NK-92 treated with Interleukin-12 subunit alpha and Interleukin-12 subunit beta, amount 100 ng/mL, for 24 hours (cell line): ENCODE results near the gene TAS1R3.
"Not testable (repeated sequence)": the region's sequence is repeated elsewhere in the genome, so short reads cannot be mapped to it uniquely, and the experiment has no call there.

ENCODE experiments used
- DNase-seq: peaks from one replicate; lab custom pipeline; 2025; lab: John Stamatoyannopoulos, UW

TAS1R3 gene

DNA sequence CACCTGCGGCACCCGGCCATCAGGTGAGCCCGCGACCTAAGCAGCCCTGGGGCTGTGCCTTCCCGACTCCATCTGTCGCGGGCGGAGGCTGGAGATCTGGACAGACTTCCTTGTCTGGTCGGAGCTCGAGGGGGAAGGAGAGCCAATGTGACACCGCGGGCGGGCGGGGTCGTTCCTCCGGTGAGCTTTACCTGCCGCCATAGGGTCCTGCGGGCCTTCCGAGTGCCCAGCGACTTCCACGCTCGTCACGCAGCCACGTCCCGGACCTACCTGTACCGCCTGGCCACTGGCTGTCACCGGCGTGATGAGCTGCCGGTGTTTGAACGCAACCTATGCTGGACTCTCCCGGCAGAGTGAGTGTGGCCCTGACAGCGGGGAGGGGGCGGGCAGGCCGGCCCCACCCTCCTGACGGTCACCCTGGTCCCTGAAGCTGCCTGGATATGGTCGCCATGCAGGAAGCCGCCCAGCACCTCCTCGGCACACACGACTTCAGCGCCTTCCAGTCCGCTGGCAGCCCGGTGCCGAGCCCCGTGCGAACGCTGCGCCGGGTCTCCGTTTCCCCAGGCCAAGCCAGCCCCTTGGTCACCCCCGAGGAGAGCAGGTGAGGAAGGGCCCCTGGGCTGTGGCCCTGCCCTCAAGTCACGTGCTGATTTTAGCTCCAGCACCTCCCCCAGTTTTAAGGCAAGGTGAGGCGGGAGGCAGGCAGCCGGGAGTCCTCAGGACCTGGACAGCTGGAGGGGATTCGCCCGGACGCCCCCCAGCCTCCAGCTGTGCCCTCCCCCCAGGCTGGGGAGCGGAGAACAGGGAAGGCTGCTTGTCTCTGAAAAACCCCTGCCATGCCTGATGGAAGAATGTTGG is 21.6 kb upstream of the TAS1R3 start:
- no peak for DNase-seq

GRCh38 chr1:1310109-1310385 is 21.0 kb upstream of the TAS1R3 start:
- DNase-seq = no peak

GRCh38 chr1:1310476-1311053 is 20.5 kb upstream of the TAS1R3 start:
- no peak for DNase-seq

- no peak for DNase-seq
Measured at GRCh38 chr1:1311107-1312104, 19.7 kb upstream of the TAS1R3 start.

- DNase-seq = no peak
Measured at GRCh38 chr1:1312450-1313314, 18.4 kb upstream of the TAS1R3 start.

GRCh38 chr1:1313500-1314236 is 17.4 kb upstream of the TAS1R3 start:
- DNase-seq = no peak

- no peak for DNase-seq
Measured at GRCh38 chr1:1314237-1314586, 16.9 kb upstream of the TAS1R3 start.

- DNase-seq = no peak
Measured at GRCh38 chr1:1314678-1315335, 16.3 kb upstream of the TAS1R3 start.

GRCh38 chr1:1315435-1315954 is 15.6 kb upstream of the TAS1R3 start:
- DNase-seq = no peak

DNA sequence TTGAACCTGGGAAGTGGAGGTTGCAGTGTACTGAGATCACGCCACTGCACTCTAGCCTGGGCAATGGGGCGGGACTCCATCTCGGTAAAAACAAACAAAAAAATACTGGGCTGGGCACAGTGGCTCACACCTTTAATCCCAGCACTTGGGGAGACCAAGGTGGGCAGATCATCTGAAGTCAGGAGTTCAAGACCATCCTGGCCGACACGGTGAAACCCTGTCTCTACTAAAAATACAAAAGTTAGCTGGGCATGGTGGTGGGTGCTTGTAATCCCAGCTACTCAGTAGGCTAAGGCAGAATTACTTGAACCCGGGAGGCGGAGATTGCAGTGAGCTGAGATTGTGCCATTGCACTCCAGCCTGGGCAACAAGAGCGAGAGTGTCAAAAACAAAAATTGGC is 14.9 kb upstream of the TAS1R3 start:
- DNase-seq = not testable (repeated sequence)

DNA sequence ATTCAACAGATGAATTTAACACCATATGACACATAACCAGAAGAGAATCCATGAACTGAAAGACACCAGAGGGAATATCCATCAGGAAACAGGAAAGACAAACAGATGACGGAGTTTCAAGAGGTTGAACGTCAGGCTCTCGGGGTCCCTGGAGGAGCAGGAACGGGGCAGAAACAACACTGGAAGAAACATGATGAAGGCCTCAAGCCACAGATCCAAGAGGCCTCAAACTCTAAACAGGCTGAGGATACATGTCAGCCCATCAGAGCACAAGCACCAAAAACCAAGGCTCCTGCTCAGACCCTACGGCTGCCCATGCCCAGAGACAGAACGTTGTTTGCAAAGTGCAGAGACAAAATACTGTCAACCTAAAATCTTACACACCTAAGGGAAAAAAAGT is 13.7 kb upstream of the TAS1R3 start:
- DNase-seq = no peak

- no peak for DNase-seq
Measured at GRCh38 chr1:1318131-1318652, 12.9 kb upstream of the TAS1R3 start.

DNA sequence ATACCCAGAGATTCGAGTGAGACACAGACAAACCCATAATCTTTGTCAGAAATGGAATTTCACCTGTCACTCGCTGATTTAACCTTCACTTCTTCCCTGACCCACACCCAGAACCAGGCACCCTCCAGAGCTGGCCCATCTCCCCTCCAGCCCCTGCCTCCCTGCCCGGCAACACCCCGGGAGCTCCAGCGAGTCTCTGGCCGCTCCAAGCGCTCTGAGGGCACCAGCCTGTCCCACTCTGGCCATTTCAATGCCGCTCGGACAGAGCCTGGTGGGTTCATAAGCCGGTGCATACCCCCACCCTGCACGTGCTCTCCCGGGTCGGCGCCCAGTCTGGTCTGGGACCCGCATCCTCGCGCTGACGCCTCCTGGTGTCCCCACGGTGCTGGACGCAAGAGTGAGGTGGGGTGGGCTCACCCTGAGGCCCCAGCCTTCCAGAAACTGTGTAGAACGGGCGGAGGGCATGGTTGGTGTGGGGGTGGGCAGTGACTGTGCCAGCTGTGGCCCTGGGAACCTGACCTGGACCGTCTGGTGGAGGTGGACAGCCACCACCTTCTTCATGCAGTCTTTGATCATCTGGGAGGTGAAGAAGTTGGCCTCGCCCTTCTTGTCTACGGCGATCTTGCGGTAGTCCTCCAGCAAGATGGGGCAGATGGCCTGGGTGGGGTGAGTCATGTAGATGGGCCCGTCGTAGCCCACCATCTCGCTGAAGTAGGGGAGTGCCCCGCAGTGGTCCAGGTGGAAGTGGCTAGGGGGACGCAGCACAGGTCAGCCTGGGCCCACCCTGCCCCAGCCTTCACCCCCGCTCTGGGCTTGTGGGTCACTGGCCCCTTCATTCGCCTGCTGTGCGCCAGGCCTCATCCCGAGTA is 12.1 kb upstream of the TAS1R3 start:
- no peak for DNase-seq

DNA sequence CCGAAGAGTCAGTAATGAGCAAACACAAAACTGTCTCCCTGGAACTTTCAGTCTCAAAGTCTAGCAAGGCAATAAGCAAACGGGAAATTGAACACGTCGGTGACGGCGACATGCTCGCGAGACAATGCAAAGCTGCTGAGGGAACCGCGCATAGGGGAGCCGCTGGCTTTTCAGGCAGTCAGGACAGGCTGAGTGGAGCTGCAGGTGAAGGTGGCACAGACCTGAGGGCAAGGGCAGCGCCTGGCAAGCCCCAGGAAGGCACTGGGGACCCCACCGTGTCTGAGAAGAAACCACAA is 11.5 kb upstream of the TAS1R3 start:
- DNase-seq = no peak

GRCh38 chr1:1320666-1321448 is 10.2 kb upstream of the TAS1R3 start:
- DNase-seq = no peak

DNA sequence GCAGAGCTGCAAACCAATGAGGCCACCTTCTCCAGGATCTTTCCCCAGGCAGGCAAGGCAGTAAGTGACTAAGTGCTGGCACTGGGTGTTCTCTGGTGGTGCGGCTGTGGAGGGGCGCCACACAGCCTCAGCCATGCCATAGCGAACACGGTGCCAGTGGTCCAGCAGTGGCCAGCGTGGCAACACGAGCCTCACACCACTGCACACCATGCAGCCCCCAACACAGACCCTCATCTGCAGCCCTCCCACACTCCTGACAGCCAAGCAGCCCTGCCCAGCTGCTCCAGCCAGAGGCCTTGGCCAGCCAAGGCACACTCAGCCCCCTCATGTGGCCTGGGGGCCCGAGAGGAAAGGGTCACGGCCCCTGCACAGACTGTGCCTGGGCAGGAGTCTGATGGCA is 9.6 kb upstream of the TAS1R3 start:
- DNase-seq = no peak

DNA sequence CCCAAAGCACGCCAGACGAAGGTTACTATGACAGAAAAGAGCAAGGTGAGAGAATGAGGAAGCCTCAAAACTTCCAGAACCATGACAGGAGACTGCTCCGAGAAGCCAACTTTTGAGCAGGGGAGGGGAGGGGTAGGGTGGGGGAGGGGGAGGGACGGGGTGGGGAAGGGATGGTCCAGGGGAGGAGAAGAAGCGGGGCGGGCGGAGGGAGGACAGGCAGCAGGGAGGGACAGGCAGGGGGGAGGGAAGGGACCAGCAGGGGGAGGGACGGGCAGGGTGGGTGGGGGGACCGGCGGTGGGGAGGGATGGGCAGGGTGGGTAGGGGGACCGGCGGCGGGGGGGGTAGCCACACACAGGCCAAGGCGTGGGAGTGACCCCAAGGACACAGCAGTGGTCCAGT is 8.7 kb upstream of the TAS1R3 start:
- no peak for DNase-seq

GRCh38 chr1:1322952-1323351 is 8.1 kb upstream of the TAS1R3 start:
- no peak for DNase-seq

DNA sequence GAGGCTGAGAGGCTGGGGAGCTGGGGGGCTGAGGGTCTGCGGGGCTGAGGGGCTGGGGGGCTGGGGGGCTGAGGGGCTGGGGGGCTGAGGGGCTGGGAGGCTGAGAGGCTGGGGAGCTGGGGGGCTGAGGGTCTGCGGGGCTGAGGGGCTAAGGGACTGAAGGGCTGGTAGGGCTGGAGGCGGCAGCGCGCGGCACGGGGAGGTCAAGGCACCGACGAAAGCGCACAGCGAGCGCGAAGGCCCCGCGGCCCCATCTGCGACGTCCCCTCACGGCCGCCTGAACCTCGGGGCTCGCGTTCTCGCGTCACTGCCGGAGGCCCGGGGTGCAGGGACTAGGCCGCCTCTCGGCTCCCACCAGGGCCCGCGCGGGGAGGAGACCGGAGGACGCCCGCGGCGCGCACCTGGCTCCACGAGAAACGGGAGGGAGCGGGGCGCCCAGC is 7.0 kb upstream of the TAS1R3 start:
- no peak for DNase-seq
